Upper lobe of right lung (tissue), 1 donor: ENCODE results near the gene SAMD10. TPM values are rescaled to one million over a fixed set of nuclear protein-coding genes. Genes with fewer than 3 reads are reported as not detected.

ENCODE experiments used
- ATAC-seq: fragments of 200-7000 bp; cut with Tn5 transposase; one replicate; pipeline ENCODE4 v1.9.1; 2020; ENCODE audit warnings: mild to moderate bottlenecking, moderate library complexity
- DNase-seq: peaks from one replicate; pipeline ENCODE4 v3.0.0-alpha.2; 2020
- H3K27ac ChIP-seq: fragments of 200-600 bp; one replicate; pipeline ENCODE4 v1.8.0; 2022
- H3K27me3 ChIP-seq: fragments of 200-600 bp; one replicate; pipeline ENCODE4 v1.8.0; 2022; ENCODE audit warnings: mild to moderate bottlenecking
- H3K36me3 ChIP-seq: fragments of 200-600 bp; one replicate; pipeline ENCODE4 v1.8.0; 2022
- H3K4me1 ChIP-seq: fragments of 200-600 bp; one replicate; pipeline ENCODE4 v1.8.0; 2022
- H3K4me3 ChIP-seq: fragments of 200-600 bp; one replicate; pipeline ENCODE4 v1.8.0; 2022; ENCODE audit warnings: mild to moderate bottlenecking
- H3K9me3 ChIP-seq: fragments of 200-600 bp; one replicate; pipeline ENCODE4 v1.8.0; 2022
- CTCF ChIP-seq: fragments of 200-600 bp; IDR thresholded peaks from one replicate; pipeline ENCODE4 v1.8.0; 2022; ENCODE audit warnings: antibody characterized with exemption
- intact Hi-C: fragments of 100-400 bp; cut with DNase I; formaldehyde crosslinking; loops from one replicate; pipeline ENCODE4 v1.11.0; 2022
- total RNA-seq: library from RNA; stranded (reverse); fragmentation: NEBNext Ultra II Directional; extraction: Animal tissue kit (Norgen Biotek cat#: 25700); gene quantifications from one replicate; pipeline ENCODE4 v1.2.1, GENCODE V29; 2021
- donor health status: DM: no; HTN: yes; CAD: no; lungs with severe emphysema.

The SAMD10 gene
- total RNA-seq, 1 donor from 2014 or later: 4.3 TPM

- intact Hi-C loops: no loop called here
- DNase-seq: peak; percentile 96
- H3K27me3 ChIP-seq: no peaks in the 10 kb centered on the region
- H3K4me1 ChIP-seq: peaks cover 54% of the 10 kb centered on the region
- peak; percentile 87 for ATAC-seq
- peak within 1 kb of the TSS; percentile 92 for H3K27ac ChIP-seq
- H3K36me3 ChIP-seq: peaks cover 2% of the 10 kb centered on the region
- no peak for TF ChIP-seq CTCF
- H3K4me3 ChIP-seq: peak within 1 kb of the TSS; percentile 94
- H3K9me3 ChIP-seq: no peaks in the 10 kb centered on the region
These were observed 23.4 kb downstream of the SAMD10 start, which contains the start of gene UCKL1 for GRCh38 chr20:63955827-63956663. Gene UCKL1, minus strand, starts transcription at chr20:63956416. Its CDS starts 44 bp downstream, at chr20:63956372.

GRCh38 chr20:63955281-63955826, 24.1 kb downstream of the SAMD10 start:
- Histone ChIP-seq H3K4me1 (peaks cover 61% of the 10 kb centered on the region), H3K36me3 (no peaks in the 10 kb centered on the region), H3K27me3 (no peaks in the 10 kb centered on the region), H3K4me3 (peak overlapping the region; percentile 94), H3K9me3 (no peaks in the 10 kb centered on the region), H3K27ac (peak overlapping the region; percentile 92)
- peak; percentile 48 for TF ChIP-seq CTCF
- intact Hi-C loops: no loop called here
- ATAC-seq: peak; percentile 57
- DNase-seq: peak; percentile 85

GRCh38 chr20:63953764-63954429, 25.5 kb downstream of the SAMD10 start:
- H3K27ac ChIP-seq: peak overlapping the region; percentile 8
- TF ChIP-seq CTCF: no peak
- no peaks in the 10 kb centered on the region for H3K9me3 ChIP-seq
- H3K36me3 ChIP-seq: no peaks in the 10 kb centered on the region
- DNase-seq: no peak
- no peaks in the 10 kb centered on the region for H3K27me3 ChIP-seq
- intact Hi-C loops: no loop called here
- no peak overlapping the region for H3K4me3 ChIP-seq
- ATAC-seq: no peak
- H3K4me1 ChIP-seq: peaks cover 76% of the 10 kb centered on the region

GRCh38 chr20:63952769-63953168, 26.7 kb downstream of the SAMD10 start:
- DNase-seq (no peak), ATAC-seq (no peak)
- H3K27me3 ChIP-seq: no peaks in the 10 kb centered on the region
- H3K9me3 ChIP-seq: no peaks in the 10 kb centered on the region
- no peak overlapping the region for H3K4me3 ChIP-seq
- H3K36me3 ChIP-seq: no peaks in the 10 kb centered on the region
- H3K4me1 ChIP-seq: peaks cover 80% of the 10 kb centered on the region
- H3K27ac ChIP-seq: no peak overlapping the region
- intact Hi-C loops: no loop called here
- TF ChIP-seq CTCF: no peak

- no peak for TF ChIP-seq CTCF
- DNase-seq (no peak), ATAC-seq (no peak)
- Histone ChIP-seq H3K4me3 (no peak overlapping the region), H3K9me3 (no peaks in the 10 kb centered on the region), H3K4me1 (peaks cover 80% of the 10 kb centered on the region), H3K36me3 (no peaks in the 10 kb centered on the region), H3K27ac (no peak overlapping the region), H3K27me3 (no peaks in the 10 kb centered on the region)
- intact Hi-C loops: no loop called here
These were observed 27.3 kb downstream of the SAMD10 start for GRCh38 chr20:63952210-63952535.
